IPS-15b (cell line): ENCODE data around the gene PLPP1.

Experiments used
- H3K27me3 ChIP-seq: one replicate; pipeline ENCODE4 v1.6.1; 2013; ENCODE audit warnings: low read length; ENCODE audit not compliant: control insufficient read depth, insufficient read depth
- H3K36me3 ChIP-seq: one replicate; pipeline ENCODE4 v1.6.1; 2013; ENCODE audit warnings: low read length; ENCODE audit not compliant: control insufficient read depth, insufficient read depth
- H3K4me1 ChIP-seq: one replicate; pipeline ENCODE4 v1.6.1; 2013; ENCODE audit warnings: mild to moderate bottlenecking, low read length; ENCODE audit not compliant: control insufficient read depth, insufficient read depth
- H3K4me3 ChIP-seq: one replicate; pipeline ENCODE4 v1.5.1; 2013; ENCODE audit warnings: low read depth, low read length
- H3K9ac ChIP-seq: one replicate; pipeline ENCODE4 v1.6.1; 2013; ENCODE audit warnings: low read depth, mild to moderate bottlenecking, low read length
- H3K9me3 ChIP-seq: one replicate; pipeline ENCODE4 v1.6.1; 2013; ENCODE audit warnings: mild to moderate bottlenecking, low read length; ENCODE audit not compliant: control insufficient read depth, insufficient read depth

PLPP1 gene

GRCh38 chr5:55534436-55535198 is at the start of gene PLPP1:
PLPP1 (minus strand) TSS chr5:55534964; CDS start chr5:55534629, 335 bp downstream.
- Histone ChIP-seq H3K9me3 (no peaks in the 10 kb centered on the region), H3K4me1 (peaks cover 11% of the 10 kb centered on the region), H3K27me3 (no peaks in the 10 kb centered on the region), H3K9ac (peak within 1 kb of the TSS; percentile 63), H3K36me3 (peaks cover 3% of the 10 kb centered on the region), H3K4me3 (peak within 1 kb of the TSS; percentile 90)

GRCh38 chr5:55583578-55583977 is 48.8 kb upstream of the PLPP1 start:
- no peaks in the 10 kb centered on the region for H3K36me3 ChIP-seq
- no peaks in the 10 kb centered on the region for H3K27me3 ChIP-seq
- no peak overlapping the region for H3K4me3 ChIP-seq
- H3K4me1 ChIP-seq, result no peaks in the 10 kb centered on the region
- no peak overlapping the region for H3K9ac ChIP-seq
- no peaks in the 10 kb centered on the region for H3K9me3 ChIP-seq

- Histone ChIP-seq H3K4me1 (peaks cover 4% of the 10 kb centered on the region), H3K4me3 (no peak overlapping the region)
Measured at GRCh38 chr5:55582256-55582655, 47.5 kb upstream of the PLPP1 start.

DNA sequence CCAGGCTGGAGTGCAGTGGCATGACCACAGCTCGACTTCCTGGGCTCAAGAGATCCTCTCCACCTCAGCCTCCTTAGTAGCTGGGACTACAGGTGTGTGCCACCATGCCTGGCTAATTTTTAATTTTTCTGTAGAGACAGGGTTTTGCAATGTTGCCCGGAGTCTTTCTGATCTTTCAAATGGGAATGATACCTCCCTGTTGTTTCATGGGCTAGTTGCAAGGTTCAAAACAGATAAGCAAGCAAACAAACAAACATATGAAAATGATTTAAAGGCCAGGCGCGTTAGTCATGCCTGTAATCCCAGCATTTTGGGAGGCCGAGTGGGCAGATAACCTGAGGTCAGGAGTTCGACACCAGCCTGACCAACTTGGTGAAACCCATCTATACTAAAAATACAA is 45.3 kb upstream of the PLPP1 start:
- H3K4me3 ChIP-seq, result no peak overlapping the region
- no peaks in the 10 kb centered on the region for H3K9me3 ChIP-seq
- peaks cover 7% of the 10 kb centered on the region for H3K4me1 ChIP-seq
- H3K9ac ChIP-seq, result no peak overlapping the region
- no peaks in the 10 kb centered on the region for H3K36me3 ChIP-seq
- no peaks in the 10 kb centered on the region for H3K27me3 ChIP-seq

More at GRCh38 chr5:55582256-55582655, 47.5 kb upstream of the PLPP1 start:
- no peaks in the 10 kb centered on the region for H3K27me3 ChIP-seq
- no peak overlapping the region for H3K9ac ChIP-seq
- no peaks in the 10 kb centered on the region for H3K36me3 ChIP-seq
- no peaks in the 10 kb centered on the region for H3K9me3 ChIP-seq

DNA sequence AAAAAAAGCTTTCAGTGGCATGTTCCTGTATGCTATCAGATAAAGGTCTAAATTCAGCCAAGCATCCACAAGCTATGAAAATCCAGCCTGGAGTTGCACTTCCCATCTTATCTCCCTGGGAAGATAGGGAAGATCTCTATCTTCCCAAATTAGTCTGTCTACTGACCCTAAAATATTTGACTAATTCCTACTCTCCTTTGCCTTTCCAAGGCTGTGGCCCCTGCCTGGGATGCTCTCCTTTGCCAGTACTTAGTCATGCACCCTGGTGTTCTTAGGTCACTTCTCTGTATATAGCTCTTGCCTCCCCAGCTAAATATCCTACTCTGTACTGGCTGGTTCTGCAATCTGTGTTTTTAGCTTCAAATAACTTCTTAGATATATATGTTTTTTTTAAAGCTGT is 44.0 kb upstream of the PLPP1 start:
- no peaks in the 10 kb centered on the region for H3K27me3 ChIP-seq
- H3K4me1 ChIP-seq, result peaks cover 7% of the 10 kb centered on the region
- H3K9me3 ChIP-seq, result no peaks in the 10 kb centered on the region
- no peak overlapping the region for H3K9ac ChIP-seq
- no peaks in the 10 kb centered on the region for H3K36me3 ChIP-seq
- no peak overlapping the region for H3K4me3 ChIP-seq

DNA sequence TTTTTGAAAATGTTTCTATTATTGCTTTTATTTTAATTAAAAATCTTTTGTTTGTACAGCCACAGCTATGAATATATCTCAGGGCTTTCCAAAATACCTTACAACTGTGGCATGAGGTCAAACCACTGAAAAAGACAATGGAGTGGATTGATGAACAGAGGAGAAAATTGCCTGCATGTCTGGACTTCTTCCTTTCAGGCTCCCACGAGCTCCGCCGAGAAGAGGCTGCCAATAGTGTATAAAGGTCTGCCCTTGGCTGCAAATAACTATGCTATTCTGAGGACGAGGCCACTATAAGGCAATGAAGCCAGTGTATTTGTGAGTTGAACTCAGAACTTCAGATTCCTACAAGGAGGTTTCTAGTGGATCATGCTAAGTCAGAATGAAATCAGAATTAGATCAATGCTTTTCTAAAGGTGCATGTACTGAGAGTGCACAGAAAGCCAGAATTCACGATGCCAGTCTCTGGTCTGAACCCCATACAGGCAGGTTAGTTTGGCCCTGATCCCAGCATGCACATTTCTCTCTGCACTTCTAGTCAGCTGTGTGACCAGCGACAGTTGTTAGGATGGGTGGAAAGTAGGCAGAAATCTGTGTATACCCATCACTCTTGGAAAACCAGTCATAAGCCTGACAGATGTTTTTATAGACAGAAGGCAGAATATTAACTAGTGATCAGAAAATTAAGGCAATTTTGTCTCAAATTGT is 42.7 kb upstream of the PLPP1 start:
- no peak overlapping the region for H3K4me3 ChIP-seq
- no peaks in the 10 kb centered on the region for H3K9me3 ChIP-seq
- H3K9ac ChIP-seq, result no peak overlapping the region
- peaks cover 7% of the 10 kb centered on the region for H3K4me1 ChIP-seq
- H3K27me3 ChIP-seq, result no peaks in the 10 kb centered on the region
- no peaks in the 10 kb centered on the region for H3K36me3 ChIP-seq

DNA sequence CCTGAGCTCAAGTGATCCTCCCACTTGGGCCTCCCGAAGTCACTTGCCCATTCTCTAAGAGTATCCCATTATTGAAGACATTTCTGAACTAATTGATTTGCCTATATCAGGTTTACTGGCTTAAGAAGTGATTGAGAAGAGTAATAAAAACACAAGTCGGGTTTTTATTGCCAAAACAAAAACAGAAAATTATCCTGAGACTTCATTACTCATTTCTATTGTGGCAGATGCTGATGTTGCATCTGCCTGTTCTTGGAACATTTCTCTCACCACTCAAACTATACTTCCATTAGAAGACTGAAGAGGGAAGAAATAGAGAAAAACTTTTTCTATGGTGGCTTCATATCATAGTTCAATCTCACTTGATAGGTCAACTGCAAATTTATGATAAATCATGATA is 41.9 kb upstream of the PLPP1 start:
- Histone ChIP-seq H3K36me3 (no peaks in the 10 kb centered on the region), H3K27me3 (no peaks in the 10 kb centered on the region), H3K9ac (no peak overlapping the region), H3K9me3 (no peaks in the 10 kb centered on the region), H3K4me3 (no peak overlapping the region), H3K4me1 (peaks cover 12% of the 10 kb centered on the region)

DNA sequence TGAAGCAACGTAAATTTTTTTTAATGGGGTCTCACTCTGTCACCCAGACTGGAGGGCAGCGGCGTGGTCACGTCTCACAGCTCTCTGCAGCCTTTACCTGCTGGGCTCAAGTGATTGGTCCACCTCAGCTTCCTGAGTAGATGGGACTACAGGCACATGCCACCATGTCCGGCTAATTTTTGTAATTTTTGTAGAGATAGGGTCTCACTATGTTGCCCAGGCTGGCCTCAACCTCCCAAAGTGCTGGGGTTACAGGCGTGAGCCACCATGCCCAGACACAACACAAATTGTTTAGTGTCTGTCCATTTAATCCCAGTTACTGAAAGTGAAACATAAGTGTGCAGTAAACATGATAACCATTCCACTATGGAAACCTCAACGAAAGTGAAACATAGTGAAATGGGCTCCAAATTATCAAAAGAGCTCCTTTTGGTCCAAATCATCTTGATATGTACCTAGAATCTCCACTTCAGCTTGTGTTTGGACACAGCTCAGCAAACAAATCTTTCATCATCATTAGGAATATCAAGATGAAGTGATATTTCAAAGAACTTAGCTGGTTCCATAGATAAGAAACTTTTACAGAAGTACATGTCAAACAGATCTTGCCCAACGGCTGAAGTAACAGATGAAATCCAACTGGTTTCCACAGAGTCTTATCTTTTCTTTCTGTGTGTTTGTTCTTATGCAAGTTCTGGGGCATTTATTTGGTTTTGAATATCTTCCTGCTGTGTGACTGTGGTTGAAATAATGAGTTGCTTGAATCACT is 41.2 kb upstream of the PLPP1 start:
- H3K4me3 ChIP-seq, result no peak overlapping the region
- H3K9ac ChIP-seq, result no peak overlapping the region
- no peaks in the 10 kb centered on the region for H3K27me3 ChIP-seq
- no peaks in the 10 kb centered on the region for H3K9me3 ChIP-seq
- no peaks in the 10 kb centered on the region for H3K36me3 ChIP-seq
- H3K4me1 ChIP-seq, result peaks cover 12% of the 10 kb centered on the region

- H3K9ac ChIP-seq, result no peak overlapping the region
- H3K4me3 ChIP-seq, result no peak overlapping the region
- H3K9me3 ChIP-seq, result no peaks in the 10 kb centered on the region
- no peaks in the 10 kb centered on the region for H3K36me3 ChIP-seq
- H3K4me1 ChIP-seq, result peaks cover 33% of the 10 kb centered on the region
- no peaks in the 10 kb centered on the region for H3K27me3 ChIP-seq
Measured at GRCh38 chr5:55572600-55572999, 37.8 kb upstream of the PLPP1 start.

DNA sequence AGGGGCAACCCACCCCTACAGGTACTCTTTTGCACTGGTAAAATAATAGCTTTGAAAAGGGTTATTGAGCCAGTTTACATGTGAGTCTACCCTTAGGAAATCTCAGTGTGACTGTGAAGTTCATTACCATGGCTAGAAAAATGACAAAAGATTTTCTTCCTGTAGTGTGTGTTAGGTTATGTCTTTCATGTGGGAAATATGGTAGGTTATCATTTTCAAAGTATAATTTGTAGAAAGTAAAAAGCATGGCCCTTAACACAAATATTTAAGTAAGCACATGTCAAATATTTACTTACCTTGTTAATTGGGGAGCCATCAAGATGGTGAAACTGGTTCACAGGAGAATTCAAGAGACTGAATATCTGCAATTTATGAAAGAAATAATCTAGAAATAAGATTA is 37.3 kb upstream of the PLPP1 start:
- peaks cover 30% of the 10 kb centered on the region for H3K4me1 ChIP-seq
- no peak overlapping the region for H3K9ac ChIP-seq
- H3K27me3 ChIP-seq, result no peaks in the 10 kb centered on the region
- H3K36me3 ChIP-seq, result no peaks in the 10 kb centered on the region
- H3K4me3 ChIP-seq, result no peak overlapping the region
- no peaks in the 10 kb centered on the region for H3K9me3 ChIP-seq

GRCh38 chr5:55570570-55570969 is 35.8 kb upstream of the PLPP1 start:
- Histone ChIP-seq H3K9me3 (no peaks in the 10 kb centered on the region), H3K9ac (peak overlapping the region; percentile 62), H3K4me3 (no peak overlapping the region), H3K4me1 (peaks cover 27% of the 10 kb centered on the region), H3K36me3 (no peaks in the 10 kb centered on the region), H3K27me3 (no peaks in the 10 kb centered on the region)
